ENCODE results near the gene SMIM33. TPM values are rescaled to one million over a fixed set of nuclear protein-coding genes. Genes with fewer than 3 reads are reported as not detected.

The SMIM33 gene
- total RNA-seq, 1 donor from 2014 or later = not detected

DNA sequence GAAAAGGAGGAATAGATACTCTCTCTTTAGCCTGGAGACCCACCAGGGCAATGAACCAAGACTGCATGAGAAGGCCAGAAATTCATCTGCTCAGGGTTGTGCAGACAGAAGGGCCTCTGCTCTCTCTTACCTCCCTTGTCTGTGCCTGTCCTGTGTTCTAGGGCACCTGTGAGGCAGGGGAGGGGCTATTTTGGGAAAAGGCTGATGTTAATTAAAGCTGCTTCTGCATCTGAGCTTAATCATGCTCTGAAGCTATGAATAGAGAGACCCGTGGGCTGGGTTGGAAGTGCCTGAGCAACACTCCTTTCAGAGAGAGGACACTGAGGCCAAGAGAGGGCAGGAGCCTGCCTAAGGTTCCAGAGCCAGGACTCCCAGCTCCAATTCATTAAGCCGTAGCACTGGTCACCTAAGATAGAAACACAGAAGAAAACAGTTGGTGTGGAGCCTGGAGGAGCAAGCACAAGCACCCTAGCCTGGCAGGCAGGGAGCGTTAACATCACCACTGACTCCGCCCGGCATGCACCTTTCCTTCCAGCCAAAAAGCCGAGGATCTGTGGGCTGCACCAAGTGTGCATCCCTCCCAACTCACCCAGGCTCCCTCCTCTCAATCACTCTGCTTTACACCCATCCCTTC, 43.2 kb downstream of the SMIM33 start:
- H3K9me3 ChIP-seq = no peaks in the 10 kb centered on the region
- H3K27ac ChIP-seq = no peak overlapping the region
- peaks cover 0 to 2% of the 10 kb centered on the region in 2 donors for H3K4me1 ChIP-seq
- no peak for DNase-seq (ENCODE audit: low spot score in 2 of 2)
- no peaks in the 10 kb centered on the region for H3K27me3 ChIP-seq
- intact Hi-C loops (cut with DNase I) = loop anchor here (1.0 kb wide), 2 partner anchors 32 to 92 kb away; partner anchors contain the start of gene STING1
- no peak overlapping the region for H3K4me3 ChIP-seq
- no peak for TF ChIP-seq CTCF (IDR thresholded peaks at IDR 0.05)
- H3K36me3 ChIP-seq = no peaks in the 10 kb centered on the region

- no peak overlapping the region for H3K27ac ChIP-seq
Measured at GRCh38 chr5:139514486-139514856, 43.7 kb downstream of the SMIM33 start.

DNA sequence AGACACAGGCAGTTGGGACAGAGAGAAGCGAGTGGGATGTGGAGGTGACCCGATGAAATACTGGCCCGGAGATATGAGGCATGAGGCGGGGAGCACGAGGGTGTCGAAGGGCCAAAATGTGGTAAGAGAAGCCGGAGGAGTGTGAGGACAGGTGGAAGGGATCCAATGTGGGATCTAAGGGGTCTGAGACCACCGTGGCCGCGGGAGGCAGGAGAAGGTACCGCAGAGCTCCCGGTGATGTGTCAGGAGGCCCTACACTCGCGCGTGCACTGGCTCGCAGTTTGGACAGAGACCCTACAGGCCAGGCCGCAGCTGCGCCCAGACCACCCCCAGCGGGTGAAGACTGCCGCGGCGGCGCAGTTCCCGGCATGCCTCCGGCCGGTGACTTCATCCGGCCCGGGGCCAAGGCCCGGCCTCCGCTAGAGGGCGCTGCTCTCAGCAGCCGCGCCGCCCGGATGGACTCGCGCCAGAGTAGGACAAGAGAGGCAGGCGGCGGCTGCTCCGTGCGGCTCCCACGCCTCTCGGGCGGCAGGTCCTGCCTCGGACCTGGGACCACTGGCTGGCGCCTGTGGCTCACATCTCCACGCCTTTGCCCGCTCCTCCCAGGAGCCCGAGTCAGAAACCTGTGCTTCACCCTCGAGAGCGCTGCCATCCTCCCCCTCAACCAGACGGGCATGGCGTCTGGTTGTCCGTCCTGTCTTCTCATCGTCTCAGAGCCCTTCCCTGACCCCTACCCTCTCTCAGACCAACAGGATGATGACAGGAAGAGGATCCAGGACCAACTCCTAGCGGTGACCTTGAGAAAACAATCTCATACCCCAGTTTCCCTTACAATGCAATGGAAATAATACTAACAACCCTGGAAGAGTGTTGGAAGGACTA, 47.1 kb downstream of the SMIM33 start:
- peak overlapping the region; percentile 77 to 83 for H3K27ac ChIP-seq
- TF ChIP-seq CTCF (IDR thresholded peaks at IDR 0.05) = peak; percentile 95 to 99 (median 98)
- H3K36me3 ChIP-seq = no peaks in the 10 kb centered on the region
- no peaks in the 10 kb centered on the region for H3K27me3 ChIP-seq
- H3K4me3 ChIP-seq = peak overlapping the region; percentile 66 to 68
- intact Hi-C loops (cut with DNase I) = loop anchor here (1.0 to 5.0 kb wide), 4 partner anchors 36 to 229 kb away; partner anchors contain the start of genes DNAJC18, STING1 and UBE2D2
- peak; percentile 62 to 96 for DNase-seq (ENCODE audit: low spot score in 2 of 2)
- peaks cover 0 to 2% of the 10 kb centered on the region in 2 donors for H3K4me1 ChIP-seq
- no peaks in the 10 kb centered on the region for H3K9me3 ChIP-seq

More at GRCh38 chr5:139514486-139514856, 43.7 kb downstream of the SMIM33 start:
- no peak for DNase-seq (ENCODE audit: low spot score in 2 of 2)
- H3K27me3 ChIP-seq = no peaks in the 10 kb centered on the region
- intact Hi-C loops (cut with DNase I) = no loop called here
- H3K4me1 ChIP-seq = peaks cover 0 to 2% of the 10 kb centered on the region in 2 donors
- no peaks in the 10 kb centered on the region for H3K9me3 ChIP-seq
- no peak overlapping the region for H3K4me3 ChIP-seq
- H3K36me3 ChIP-seq = no peaks in the 10 kb centered on the region
- no peak for TF ChIP-seq CTCF (IDR thresholded peaks at IDR 0.05)

Other genes with a start within 250 kb of the SMIM33 start
- gene MATR3, start 177.3 kb upstream of the SMIM33 start, total RNA-seq = 58.8 TPM
- 27.6 TPM for gene PAIP2, start 129.2 kb upstream of the SMIM33 start, total RNA-seq
- not detected for gene SLC23A1, start 87.7 kb upstream of the SMIM33 start, total RNA-seq
- gene MZB1, start 81.1 kb upstream of the SMIM33 start, total RNA-seq = 8.0 TPM
- gene PROB1, start 75.9 kb upstream of the SMIM33 start, total RNA-seq = 4.3 TPM
- gene SPATA24, start 66.9 kb upstream of the SMIM33 start, total RNA-seq = not detected
- 8.4 TPM for gene DNAJC18, start 31.5 kb upstream of the SMIM33 start, total RNA-seq
- gene ECSCR, start 8.3 kb upstream of the SMIM33 start, total RNA-seq = 51.6 TPM
- 179 TPM for gene STING1, start 11.8 kb downstream of the SMIM33 start, total RNA-seq
- gene UBE2D2, start 90.3 kb downstream of the SMIM33 start, total RNA-seq = 65.9 TPM
- gene CXXC5, start 177.3 kb downstream of the SMIM33 start, total RNA-seq = 41.9 TPM

Measured in ascending aorta (tissue), 2 donors.